HL-60 (cell line): ENCODE measurements around the gene ATOH7.

Source experiments
- DNase-seq, 2 experiments: peaks; one replicate each; pipeline ENCODE4 v3.0.0-alpha.2; 2010 to 2020; ENCODE audit warnings: low read depth in 1 of 2, low spot score in 1 of 2
- H3K27ac ChIP-seq: fragments of 250-450 bp; sonication (Bioruptor Pico); replicated peaks from 2 replicates; pipeline ENCODE4 v1.5.1; 2020; ENCODE audit warnings: mild to moderate bottlenecking, moderate library complexity
- H3K27me3 ChIP-seq: fragments of 250-450 bp; sonication (Bioruptor Pico); 2 replicates; pipeline ENCODE4 v1.5.1; 2021; ENCODE audit warnings: mild to moderate bottlenecking, moderate library complexity; ENCODE audit not compliant: insufficient read depth, poor library complexity, severe bottlenecking
- H3K4me3 ChIP-seq: replicated peaks from 2 replicates; pipeline ENCODE4 v1.5.1; 2011; ENCODE audit warnings: mild to moderate bottlenecking, control low read depth, low read length; ENCODE audit not compliant: insufficient read depth
- GABPA ChIP-seq: IDR thresholded peaks from 2 replicates; pipeline ENCODE4 v1.6.1; 2012; ENCODE audit warnings: low read depth
- POLR2AphosphoS5 ChIP-seq: IDR thresholded peaks from 2 replicates; pipeline ENCODE4 v1.6.1; 2012; ENCODE audit warnings: low read depth
- SPI1 ChIP-seq: IDR thresholded peaks from 2 replicates; pipeline ENCODE4 v1.6.1; 2012; ENCODE audit warnings: low read depth, mild to moderate bottlenecking, borderline replicate concordance
- TF ChIP-seq, protein P1 (sequence below): IDR thresholded peaks from one replicate; pipeline ENCODE4 v1.5.1; 2011; ENCODE audit warnings: low read length, control low read depth, inconsistent platforms; ENCODE audit not compliant: insufficient read depth
- TF ChIP-seq, protein P2 (sequence below): IDR thresholded peaks from 2 replicates; pipeline ENCODE4 v1.6.1; 2012; ENCODE audit warnings: low read depth; ENCODE audit not compliant: insufficient replicate concordance

Gene ATOH7

DNA sequence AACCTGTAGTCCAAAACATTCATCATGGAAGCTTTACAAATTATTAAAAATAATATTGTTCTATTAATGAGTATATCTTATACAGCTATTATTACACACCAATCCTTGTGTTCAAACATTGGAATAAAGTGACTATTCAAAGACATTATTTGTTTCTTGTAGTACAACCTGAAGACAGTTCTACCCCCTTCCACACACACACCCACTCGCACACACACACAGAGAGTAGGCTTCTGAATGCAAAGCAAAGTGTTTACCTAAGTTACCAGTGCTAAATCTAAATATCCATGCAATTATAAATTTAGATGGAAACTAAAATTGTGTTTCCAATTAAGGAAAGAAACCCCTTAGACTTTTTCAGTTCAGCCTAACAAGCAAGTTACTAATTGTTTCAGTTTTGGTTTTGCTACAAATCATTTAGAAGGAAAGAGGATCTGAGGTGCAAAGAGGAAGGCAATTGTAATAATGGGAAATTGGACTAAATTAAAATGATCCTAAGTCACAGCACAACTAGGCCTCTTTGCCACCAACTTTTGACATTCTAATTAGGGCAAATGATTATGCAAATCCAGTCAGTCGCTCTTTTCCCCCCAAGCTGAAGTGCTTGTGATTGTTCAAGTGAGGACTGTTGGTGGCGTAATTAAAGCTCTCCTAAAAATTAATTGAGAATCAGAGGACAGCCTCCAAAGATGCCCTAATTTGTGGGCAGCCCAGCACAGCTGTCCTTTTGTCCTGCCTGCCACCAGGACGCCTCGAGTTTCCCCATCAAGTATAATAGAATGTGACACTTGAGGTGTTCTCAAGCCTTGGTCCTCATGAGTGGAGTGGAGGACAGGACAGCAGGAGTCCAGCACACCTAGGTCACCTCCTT is 19.9 kb upstream of the ATOH7 start:
- TF ChIP-seq, protein P1, sequence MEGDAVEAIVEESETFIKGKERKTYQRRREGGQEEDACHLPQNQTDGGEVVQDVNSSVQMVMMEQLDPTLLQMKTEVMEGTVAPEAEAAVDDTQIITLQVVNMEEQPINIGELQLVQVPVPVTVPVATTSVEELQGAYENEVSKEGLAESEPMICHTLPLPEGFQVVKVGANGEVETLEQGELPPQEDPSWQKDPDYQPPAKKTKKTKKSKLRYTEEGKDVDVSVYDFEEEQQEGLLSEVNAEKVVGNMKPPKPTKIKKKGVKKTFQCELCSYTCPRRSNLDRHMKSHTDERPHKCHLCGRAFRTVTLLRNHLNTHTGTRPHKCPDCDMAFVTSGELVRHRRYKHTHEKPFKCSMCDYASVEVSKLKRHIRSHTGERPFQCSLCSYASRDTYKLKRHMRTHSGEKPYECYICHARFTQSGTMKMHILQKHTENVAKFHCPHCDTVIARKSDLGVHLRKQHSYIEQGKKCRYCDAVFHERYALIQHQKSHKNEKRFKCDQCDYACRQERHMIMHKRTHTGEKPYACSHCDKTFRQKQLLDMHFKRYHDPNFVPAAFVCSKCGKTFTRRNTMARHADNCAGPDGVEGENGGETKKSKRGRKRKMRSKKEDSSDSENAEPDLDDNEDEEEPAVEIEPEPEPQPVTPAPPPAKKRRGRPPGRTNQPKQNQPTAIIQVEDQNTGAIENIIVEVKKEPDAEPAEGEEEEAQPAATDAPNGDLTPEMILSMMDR = no peak
- TF ChIP-seq GABPA (no peak), POLR2AphosphoS5 (no peak), SPI1 (no peak)
- TF ChIP-seq, protein P2, sequence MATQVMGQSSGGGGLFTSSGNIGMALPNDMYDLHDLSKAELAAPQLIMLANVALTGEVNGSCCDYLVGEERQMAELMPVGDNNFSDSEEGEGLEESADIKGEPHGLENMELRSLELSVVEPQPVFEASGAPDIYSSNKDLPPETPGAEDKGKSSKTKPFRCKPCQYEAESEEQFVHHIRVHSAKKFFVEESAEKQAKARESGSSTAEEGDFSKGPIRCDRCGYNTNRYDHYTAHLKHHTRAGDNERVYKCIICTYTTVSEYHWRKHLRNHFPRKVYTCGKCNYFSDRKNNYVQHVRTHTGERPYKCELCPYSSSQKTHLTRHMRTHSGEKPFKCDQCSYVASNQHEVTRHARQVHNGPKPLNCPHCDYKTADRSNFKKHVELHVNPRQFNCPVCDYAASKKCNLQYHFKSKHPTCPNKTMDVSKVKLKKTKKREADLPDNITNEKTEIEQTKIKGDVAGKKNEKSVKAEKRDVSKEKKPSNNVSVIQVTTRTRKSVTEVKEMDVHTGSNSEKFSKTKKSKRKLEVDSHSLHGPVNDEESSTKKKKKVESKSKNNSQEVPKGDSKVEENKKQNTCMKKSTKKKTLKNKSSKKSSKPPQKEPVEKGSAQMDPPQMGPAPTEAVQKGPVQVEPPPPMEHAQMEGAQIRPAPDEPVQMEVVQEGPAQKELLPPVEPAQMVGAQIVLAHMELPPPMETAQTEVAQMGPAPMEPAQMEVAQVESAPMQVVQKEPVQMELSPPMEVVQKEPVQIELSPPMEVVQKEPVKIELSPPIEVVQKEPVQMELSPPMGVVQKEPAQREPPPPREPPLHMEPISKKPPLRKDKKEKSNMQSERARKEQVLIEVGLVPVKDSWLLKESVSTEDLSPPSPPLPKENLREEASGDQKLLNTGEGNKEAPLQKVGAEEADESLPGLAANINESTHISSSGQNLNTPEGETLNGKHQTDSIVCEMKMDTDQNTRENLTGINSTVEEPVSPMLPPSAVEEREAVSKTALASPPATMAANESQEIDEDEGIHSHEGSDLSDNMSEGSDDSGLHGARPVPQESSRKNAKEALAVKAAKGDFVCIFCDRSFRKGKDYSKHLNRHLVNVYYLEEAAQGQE = no peak
- Histone ChIP-seq H3K27ac (no peak overlapping the region), H3K27me3 (no peaks in the 10 kb centered on the region), H3K4me3 (no peak overlapping the region)
- DNase-seq = no peak

DNA sequence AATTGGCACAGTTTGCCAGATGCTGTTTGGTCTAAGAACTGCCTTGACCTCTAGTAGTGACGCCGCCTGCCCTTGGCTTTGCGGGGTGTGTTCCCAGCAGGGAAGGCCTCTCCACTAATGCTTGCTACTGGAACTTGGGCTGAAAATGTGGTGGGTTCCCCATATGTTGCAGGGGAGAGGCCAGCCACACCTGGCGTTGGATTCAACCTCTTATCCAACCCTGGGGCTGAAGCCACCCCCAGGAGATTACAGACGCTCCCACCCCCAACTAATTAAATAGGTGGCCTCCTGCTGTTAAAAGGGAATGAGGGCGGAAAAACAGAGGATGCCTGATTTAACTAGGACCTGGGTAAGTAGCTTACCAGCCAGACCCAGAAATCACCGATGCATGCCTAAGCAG is 19.2 kb upstream of the ATOH7 start:
- no peak for DNase-seq
- H3K27ac ChIP-seq = no peak overlapping the region
- no peak for TF ChIP-seq GABPA
- TF ChIP-seq, protein P1 = no peak
- no peak for TF ChIP-seq SPI1
- no peak for TF ChIP-seq POLR2AphosphoS5
- TF ChIP-seq, protein P2 = no peak
- H3K4me3 ChIP-seq = no peak overlapping the region
- H3K27me3 ChIP-seq = no peaks in the 10 kb centered on the region

DNA sequence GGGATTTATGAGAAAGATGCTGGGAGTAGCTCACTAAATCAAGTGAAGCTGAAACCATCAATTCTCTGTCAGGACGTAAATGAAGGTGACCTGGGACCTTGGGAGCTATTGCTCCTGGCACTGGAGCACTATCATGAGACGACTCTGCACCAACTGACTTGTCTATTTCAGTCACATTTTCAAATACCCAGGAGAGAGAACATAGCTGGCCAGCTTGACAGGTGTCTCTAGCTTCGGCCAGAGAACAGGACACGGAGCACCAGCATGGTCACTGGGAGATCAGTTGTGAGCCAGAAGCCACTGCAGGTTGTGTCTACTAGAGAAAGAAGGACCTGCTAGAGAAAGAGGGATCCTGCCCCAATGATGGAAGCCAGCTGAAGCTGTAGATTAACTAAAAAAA is 17.4 kb upstream of the ATOH7 start:
- H3K4me3 ChIP-seq = no peak overlapping the region
- DNase-seq = no peak
- H3K27ac ChIP-seq = no peak overlapping the region
- TF ChIP-seq POLR2AphosphoS5 (no peak), SPI1 (no peak), GABPA (no peak)
- TF ChIP-seq, protein P2 = no peak
- TF ChIP-seq, protein P1 = no peak
- no peaks in the 10 kb centered on the region for H3K27me3 ChIP-seq
